ENCODE results near the gene NDRG2.

DNA sequence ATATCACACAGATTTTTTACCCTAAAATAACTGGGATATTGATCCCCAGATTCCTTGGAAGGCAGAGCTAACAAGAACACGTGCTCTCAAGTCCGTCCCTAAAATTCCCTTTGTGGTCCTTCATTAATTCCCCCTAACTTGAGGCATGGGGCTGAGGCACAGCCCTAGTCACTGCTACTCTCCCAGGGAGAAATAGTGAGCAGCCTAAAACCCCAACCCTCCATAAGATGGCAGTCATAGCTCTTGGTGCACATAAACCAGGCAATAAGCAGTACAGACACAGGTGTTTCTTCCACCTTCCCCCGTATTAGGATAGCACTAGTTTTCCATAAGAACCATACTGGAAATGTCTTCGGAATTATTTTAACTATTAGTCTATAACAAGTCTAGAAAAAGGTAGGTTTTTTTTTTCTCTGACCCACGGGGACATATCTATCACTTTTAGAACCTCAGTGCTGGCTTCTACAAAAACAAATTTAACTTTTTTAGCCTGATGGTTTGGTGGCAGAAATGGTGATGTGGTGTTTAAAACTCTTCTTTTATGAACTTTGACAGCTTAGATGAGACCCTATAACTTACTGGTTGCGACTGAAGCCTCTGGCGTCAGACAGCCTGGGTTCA, 42.1 kb upstream of the NDRG2 start:
- TF ChIP-seq EZH2 (IDR thresholded peaks at IDR 0.05; ENCODE audit: insufficient read depth, poor library complexity, severe bottlenecking) (no peak), EZH2phosphoT487 (IDR thresholded peaks at IDR 0.05; ENCODE audit: insufficient read depth, low read depth) (no peak)
